Measurements from ENCODE around the gene CACNA1B.

The CACNA1B gene

DNA sequence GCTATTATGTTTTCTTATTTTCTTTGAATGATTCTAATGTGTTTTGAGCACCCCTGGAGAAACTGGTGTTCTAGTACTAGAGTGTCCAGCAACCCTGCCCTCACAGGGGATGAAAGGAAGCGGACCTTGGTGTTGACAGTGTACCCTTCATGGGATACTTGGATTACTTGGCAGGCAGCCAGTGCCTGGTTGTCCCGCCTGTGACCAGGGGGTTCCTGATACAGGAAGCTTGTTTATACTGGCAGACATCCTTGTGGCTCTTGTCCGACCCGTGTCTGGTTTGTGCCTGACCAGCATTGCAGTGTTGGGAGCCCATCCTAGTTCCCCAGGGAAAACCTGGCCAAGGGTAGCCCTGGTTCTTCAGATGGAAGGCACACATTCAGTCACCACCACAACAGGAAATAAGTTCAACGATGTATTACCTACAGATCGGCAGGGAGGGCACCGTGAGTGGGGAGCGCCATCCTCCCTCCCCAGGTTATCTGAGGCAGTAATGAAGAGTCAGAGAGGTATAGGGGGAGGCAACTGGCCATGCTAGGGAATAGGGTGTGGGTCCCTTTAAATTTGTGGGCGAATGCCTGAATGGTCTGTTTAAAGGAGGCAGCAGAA, 47.3 kb downstream of the CACNA1B start:
- DNase-seq, result no peak

GRCh38 chr9:137943655-137944054, 66.1 kb downstream of the CACNA1B start:
- DNase-seq, result no peak

GRCh38 chr9:137945581-137945980, 68.0 kb downstream of the CACNA1B start:
- no peak for DNase-seq

DNA sequence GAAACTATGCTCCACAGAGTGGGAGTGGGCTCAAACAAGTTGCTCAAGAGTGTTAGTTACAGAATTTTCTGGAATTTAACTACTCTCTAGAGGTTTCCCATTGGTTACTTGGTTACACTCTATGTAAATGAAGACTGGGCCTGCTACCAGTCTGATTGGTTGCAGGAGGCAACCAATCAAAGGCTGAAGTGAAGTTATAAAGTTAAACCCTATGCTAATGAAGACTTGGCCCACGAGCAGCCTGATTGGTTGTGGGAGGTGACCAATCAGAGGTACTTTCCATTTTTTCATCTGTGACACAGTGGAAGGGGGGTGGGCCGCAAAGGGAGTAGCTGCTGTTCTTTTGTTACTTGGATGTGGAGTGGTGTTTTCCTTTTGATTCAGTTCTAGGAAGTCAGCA, 69.4 kb downstream of the CACNA1B start:
- no peak for DNase-seq

DNA sequence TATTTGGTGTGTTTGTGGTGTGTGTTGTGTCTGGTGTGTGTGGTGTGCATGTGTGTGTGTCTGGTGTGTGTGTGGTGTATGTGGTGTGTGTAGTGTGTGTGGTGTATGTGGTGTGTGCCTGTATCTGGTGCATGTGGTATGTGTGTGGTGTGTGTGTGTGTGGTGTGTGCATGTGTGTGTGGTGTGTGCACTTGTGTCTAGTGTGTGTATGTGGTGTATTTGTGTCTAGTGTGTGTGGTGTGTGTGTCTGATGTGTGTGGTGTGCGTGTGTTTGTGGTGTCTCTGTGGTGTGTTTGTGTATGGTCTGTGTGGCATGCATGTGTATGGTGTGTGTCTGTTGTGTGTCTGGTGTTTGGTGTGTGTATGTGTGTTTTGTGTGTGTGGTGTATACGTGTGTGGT, 71.1 kb downstream of the CACNA1B start:
- DNase-seq, result no peak

DNA sequence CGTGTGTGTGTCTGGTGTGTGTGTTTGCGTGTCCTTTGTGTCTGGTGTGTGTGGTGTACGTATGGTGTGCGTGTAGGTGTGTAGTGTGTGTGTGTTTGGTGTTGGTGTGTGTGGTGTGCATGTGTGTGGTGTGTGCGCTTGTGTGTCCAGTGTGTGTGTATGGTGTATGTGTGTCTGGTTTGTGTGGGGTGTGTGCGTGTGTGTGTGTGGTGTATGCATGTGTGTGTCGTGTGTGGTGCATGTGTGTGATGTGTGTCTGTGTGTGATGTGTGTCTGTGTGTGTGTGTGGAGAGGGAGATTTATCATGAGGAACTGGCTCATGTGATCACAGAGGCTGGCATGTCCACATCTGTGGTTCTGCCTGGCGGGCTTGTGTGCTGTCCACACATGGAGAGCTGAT, 71.7 kb downstream of the CACNA1B start:
- DNase-seq, result no peak

- DNase-seq, result no peak
Observed at GRCh38 chr9:137951107-137951506, 73.5 kb downstream of the CACNA1B start.

DNA sequence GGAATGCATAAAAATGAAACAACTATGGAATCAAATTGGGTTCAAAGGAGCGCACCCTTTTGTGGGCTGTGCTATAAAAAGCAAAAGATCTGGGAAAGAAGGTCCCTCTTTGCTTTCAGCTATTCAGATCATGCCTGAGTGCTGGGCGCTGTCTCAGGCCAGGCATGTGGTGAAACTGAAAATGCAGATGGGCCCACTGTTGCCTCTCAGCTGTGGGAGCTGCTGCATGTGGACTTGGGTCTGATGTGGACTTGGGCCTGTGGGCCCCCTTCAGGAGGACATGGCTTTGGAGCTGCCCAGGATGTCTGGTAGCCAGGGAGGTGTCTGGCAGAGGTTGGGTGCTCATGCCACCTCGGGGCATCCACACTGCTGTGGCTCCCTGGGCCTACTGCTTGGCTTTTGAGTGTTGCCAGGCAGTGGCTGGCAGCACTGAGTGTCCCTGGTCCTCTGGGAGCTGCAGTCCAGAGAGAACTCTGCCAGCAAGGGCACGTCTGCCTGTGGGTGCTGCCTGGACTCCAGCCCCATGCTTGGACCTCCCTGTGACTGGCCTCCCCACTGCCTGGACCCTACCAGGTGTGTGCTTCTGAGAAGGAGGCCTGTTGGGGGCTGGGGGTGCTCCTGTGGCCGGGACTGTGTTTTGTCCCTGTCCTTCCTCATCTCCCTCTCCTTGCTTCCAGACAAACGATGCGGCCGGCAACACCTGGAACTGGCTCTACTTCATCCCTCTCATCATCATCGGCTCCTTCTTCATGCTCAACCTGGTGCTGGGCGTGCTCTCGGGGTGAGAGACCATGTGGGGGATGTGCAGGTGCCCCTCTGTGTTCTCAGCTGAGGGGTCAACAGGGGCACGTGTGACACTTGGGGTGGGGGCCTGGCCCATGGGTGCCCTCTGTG, 74.3 kb downstream of the CACNA1B start:
- DNase-seq, result no peak

DNA sequence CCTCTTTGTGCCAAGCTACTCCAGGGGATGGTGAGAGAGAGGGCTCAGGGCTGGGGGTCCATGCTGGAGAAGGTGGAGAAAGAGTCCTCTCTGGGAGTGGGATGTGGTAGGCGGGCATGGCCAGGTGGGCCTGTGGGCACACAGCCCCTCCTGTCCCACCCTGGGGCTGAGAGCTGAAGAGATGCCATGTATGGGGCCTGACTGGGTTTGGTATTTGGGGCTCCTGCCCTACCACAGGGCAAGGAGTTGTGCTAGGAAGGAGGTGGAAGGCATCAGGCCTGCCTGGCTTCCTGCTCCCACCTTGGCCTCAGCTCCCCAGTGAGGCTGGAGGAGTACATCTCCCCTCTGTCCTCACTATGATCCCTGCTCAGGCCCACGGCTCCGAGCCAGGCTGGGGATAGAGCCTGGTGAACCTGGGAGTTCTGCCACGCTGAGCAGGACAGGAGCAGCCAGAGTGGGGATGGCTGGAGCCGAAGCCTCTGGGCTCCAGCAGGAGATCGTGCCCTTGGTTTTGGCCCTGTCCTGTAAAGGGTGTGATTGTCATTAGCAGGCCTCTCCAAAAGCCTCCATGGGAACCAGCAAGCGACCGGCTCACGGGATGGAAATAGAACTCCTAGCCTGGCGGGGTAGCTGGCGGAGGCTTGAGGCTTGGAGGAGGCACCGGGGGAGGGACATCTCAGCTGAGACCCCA, 75.5 kb downstream of the CACNA1B start:
- no peak for DNase-seq

DNA sequence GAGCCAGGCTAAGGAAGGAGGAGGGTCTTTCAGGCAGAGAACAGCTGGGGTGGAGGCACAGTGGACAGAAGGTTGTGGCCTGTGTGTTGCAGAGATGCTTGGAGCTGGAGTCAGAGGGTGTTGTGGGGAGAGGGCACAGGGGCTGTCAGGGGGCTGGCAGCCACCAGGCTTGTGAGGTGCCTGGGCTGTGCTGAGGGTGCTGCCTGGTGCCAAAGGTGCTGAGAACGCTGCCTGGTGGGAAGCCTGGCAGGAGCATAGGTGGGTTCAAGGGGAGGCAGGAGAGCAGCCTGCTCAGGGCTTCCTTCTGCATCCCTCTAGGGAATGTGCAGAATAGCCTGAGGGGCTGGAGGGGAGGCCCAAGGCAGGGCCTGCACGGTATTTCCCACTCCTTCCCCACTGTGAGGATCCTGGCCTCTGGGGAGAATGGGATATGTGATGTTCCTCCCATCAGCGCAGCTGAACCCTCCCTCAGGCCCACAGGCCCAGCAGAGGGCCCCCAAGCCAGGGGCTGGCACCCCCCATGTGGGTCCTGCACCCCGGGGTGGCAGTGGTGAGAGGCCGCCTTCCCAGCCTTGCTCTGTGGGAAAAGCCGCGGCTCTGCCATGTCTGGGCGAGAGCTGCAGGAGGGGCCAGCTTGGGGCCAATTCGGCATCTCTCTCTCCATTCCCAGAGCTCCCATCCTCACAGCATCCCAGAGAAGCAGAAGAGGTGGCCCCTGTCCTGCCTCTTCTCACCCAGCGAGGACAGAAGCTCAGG, 76.3 kb downstream of the CACNA1B start:
- no peak for DNase-seq

DNA sequence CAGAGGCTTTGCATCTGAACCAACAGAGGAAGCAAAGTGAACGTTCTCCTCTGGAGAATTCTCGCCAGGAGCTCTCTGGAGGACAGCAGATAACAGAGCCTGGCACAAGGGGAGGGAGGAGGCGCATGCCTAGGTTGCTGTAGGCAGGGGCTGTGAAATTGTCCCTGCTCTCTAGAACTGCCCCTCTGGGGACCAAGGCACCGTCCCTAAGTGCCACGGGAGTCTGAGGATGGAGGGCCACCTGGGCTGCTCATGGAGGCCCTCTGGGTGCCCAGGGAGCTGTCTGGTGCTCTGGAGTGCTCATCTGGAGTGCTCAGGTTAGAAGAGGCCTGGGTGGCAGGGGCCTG, 77.6 kb downstream of the CACNA1B start:
- DNase-seq, result no peak

DNA sequence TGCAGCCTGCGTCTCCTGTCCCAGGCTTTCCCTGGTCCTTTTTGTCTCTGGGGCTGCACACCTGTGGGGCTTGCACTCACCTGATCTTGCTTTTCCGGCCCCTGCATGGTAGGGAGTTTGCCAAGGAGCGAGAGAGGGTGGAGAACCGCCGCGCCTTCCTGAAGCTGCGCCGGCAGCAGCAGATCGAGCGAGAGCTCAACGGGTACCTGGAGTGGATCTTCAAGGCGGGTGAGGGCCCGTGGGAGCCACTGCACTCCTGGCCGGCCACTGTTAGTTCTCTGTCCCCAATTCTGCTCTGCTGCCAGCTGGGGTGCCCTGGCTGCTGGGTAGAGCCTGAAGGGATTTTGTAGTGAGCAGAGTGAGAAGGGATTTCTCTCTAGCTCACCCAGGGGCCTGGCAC, 78.0 kb downstream of the CACNA1B start:
- no peak for DNase-seq

DNA sequence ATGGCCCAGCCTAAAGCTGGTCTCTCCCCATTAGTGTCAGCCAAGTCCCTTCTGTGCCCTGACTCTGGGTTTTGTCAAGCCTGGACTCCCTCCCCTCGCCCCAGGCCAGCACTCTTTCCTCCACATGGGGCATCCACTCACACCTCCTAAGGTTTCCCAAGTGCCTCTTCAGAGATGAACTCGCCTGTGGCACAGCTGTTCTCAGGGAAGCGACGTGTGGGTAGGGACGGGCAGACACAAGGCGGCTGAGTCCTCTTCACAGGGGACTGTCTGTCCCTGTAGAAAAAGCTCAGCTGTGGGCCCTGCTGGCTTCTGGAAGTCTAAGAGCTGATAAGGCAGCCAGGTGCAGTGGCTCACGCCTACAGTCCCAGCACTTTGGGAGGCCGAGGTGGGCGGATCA, 78.5 kb downstream of the CACNA1B start:
- no peak for DNase-seq

GRCh38 chr9:137956688-137957385, 79.3 kb downstream of the CACNA1B start:
- DNase-seq, result no peak

DNA sequence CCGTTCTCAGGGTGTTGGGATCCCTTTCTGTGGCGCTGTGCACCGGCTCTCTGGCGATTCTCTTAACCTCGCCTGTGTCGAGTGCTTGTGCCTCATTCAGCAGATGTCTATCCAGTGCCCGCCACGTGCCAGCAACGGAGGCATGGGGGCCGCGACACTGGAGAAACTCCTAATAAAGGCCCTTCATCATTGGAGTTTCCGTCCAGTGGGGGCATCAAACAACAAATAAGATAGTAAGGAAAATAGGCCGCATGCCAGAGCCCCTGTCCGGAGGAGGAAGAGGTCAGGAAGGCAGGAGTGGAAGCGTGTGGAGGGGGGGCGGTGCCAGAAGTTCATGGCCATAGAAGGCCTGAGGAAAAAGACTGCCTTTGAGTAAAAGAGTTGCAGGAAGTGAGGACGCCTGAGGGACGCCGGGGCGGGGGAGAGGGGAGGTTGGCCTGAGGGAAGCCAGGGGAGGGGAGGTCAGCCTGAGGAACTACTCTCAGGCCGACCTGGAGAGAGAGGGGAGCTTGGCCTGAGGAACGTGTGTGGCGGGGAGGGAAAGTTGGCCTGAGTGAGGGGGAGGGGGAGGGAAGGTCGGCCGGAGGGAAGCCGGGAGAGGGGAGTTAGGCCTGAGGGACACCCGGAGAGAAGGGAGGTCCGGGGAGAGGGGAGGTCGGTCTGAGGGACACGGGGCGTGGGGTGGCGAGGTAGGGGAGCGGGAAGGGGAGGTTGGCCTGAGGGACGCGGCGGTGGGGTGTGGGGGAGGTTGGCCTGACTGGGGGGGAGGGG, 82.2 kb downstream of the CACNA1B start:
- no peak for DNase-seq

DNA sequence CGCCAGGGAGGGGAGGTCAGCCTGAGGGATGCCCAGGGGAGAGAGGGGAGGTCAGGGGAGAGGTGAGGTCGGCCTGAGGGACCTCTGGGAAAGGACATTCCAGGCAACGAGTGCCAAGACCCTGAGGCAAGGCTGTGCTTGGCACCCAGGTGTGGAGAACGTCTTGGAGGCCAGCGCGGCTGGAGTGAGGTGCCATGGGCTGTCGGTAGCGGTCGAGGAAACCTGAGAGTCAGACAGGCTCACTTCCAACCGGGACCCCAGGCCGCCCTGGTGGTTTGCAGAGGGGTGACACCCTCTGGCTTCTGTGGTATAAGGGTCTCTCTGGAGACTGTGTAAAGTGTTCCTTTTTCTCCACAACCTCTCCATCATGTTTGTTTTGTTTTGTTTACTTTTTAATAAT, 82.9 kb downstream of the CACNA1B start:
- no peak for DNase-seq

- no peak for DNase-seq
Observed at GRCh38 chr9:137963525-137963924, 85.9 kb downstream of the CACNA1B start.

- DNase-seq, result no peak
Observed at GRCh38 chr9:137965177-137965795, 87.7 kb downstream of the CACNA1B start.

DNA sequence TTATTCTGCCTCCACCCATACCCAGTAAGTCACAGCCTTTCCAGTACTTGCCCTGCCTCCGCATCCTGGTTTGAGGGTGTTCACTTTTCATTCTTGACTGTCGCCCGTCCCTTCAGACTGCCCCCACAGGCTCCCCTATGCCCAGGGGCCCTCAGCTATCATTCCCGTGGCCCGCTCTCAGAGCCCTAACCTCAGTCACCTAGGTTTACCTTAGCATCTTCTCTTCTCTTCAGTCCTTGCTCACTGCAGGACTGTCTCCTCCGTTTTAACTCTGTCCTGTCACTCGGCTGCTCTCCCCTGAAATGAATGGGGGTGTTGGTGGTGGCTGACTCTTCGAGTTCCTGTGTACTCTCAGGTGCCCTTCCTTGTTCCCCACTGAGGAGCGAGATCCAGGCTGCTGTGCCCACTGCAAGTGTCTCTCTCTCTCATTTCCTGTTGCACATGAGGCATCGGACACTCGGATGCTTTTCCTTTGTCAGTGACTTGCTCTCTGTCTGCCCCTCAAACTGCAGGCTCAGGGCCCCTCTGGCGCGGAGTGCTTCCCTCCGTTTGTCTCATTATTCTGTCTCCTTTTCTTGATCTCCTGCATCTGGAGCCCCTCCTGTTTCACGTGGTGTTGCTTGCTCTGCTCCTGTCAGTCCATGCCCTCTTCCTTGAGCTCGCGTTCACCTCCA, 89.8 kb downstream of the CACNA1B start:
- DNase-seq, result no peak

DNA sequence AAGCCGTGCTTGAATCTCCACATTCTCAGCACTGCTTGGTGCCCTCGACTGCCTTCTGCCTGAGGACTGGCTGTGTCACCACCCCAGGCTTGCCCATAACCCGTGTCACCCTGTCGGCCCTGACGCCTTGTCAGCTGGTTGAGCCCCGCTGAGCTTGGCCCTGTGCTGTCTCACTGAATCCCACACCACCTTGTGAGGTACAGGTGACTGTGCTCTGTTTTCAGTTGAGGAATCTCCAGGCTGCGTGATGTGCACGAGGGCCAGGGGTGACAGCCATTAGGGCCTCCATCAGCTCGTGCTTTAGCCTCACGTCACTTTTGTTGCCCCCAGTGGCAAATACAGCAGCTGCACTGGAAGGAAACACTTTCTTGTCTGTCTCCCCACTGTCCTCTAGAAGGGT, 90.7 kb downstream of the CACNA1B start:
- no peak for DNase-seq

- no peak for DNase-seq
Observed at GRCh38 chr9:137969008-137969407, 91.4 kb downstream of the CACNA1B start.
